HCT116 (cell line): ENCODE data around the gene KLC4. TPM values are rescaled to one million over a fixed set of nuclear protein-coding genes. Genes with fewer than 3 reads are reported as not detected.

Source experiments
- ATAC-seq: fragments of 200-7000 bp; cut with Tn5 transposase; 2 replicates; pipeline ENCODE4 v1.9.1; 2020; ENCODE audit warnings: mild to moderate bottlenecking, moderate library complexity
- BruUV-seq: library from RNA; stranded (reverse); fragments of 400-500 nt; replicated peaks from 2 replicates; lab custom pipeline; 2021; lab: Mats Ljungman, UMichigan
- CTCF ChIA-PET: fragments of 300-600 bp; sonication (Branson Sonifier 250); formaldehyde crosslinking; loops from one replicate; lab custom pipeline; 2021; ENCODE audit warnings: antibody characterized with exemption; lab: Charles Lee
- POLR2A ChIA-PET: fragments of 300-600, 350-600 bp; sonication (Branson Sonifier 250); formaldehyde crosslinking; loops from one replicate; lab custom pipeline; 2021; ENCODE audit warnings: antibody characterized with exemption; lab: Charles Lee
- RAD21 ChIA-PET, 2 experiments: fragments of 300-600 bp; sonication (Branson Sonifier 250); formaldehyde crosslinking; loops; one replicate each; lab custom pipeline; 2023; ENCODE audit warnings: low total read pairs in 2 of 2; ENCODE audit not compliant: uncharacterized antibody in 2 of 2, unreplicated experiment in 2 of 2, low non-redundant PET in 1 of 2; lab: Charles Lee
- DNase-seq: peaks from one replicate; pipeline ENCODE4 v3.0.0-alpha.2; 2010; ENCODE audit warnings: low read depth, low spot score
- H2AFZ ChIP-seq: fragments of 200-600 bp; shearing (Covaris generic), sonication (generic); 2 replicates; pipeline ENCODE4 v1.6.1; 2017; ENCODE audit warnings: low read depth, mixed run types, mixed read lengths, antibody characterized with exemption, low read length; ENCODE audit not compliant: poor library complexity, severe bottlenecking
- H3K27ac ChIP-seq: 2 replicates; pipeline ENCODE4 v1.5.1; 2012; ENCODE audit warnings: low read depth, low read length
- H3K27me3 ChIP-seq: fragments of 200-600 bp; sonication (generic); 2 replicates; pipeline ENCODE4 v1.6.1; 2016; ENCODE audit warnings: mixed run types, low read length, mixed read lengths; ENCODE audit not compliant: insufficient read depth
- H3K36me3 ChIP-seq, 2 experiments: fragments of 200-500 bp in 1 of 2; fragments of 200-600 bp in 1 of 2; sonication (Bioruptor generic) in 1 of 2; sonication (generic) in 1 of 2; 2 replicates each; pipeline versions ENCODE4 v1.5.1 to v1.6.1; 2014 to 2016; ENCODE audit warnings: low read length in 2 of 2, inconsistent platforms in 1 of 2, mixed read lengths in 1 of 2, mixed run types in 1 of 2; ENCODE audit not compliant: insufficient read depth in 2 of 2, control insufficient read depth in 1 of 2
- H3K4me1 ChIP-seq, 2 experiments: fragments of 200-600 bp in 1 of 2; sonication (generic) in 1 of 2; 2 replicates each; pipeline versions ENCODE4 v1.5.1 to v1.6.1; 2012 to 2017; ENCODE audit warnings: low read length in 2 of 2, inconsistent platforms in 1 of 2, mild to moderate bottlenecking in 1 of 2, mixed read lengths in 1 of 2, mixed run types in 1 of 2, moderate library complexity in 1 of 2; ENCODE audit not compliant: insufficient read depth in 2 of 2, control insufficient read depth in 1 of 2
- H3K4me2 ChIP-seq: fragments of 200-600 bp; sonication (generic); 2 replicates; pipeline ENCODE4 v1.6.1; 2017; ENCODE audit warnings: mixed run types, low read length, mixed read lengths
- H3K4me3 ChIP-seq, 2 experiments: fragments of 200-600 bp in 1 of 2; sonication (generic) in 1 of 2; replicated peaks in 1 of 2; 2 replicates each; pipeline ENCODE4 v1.5.1; 2011 to 2016; ENCODE audit warnings: low read length in 2 of 2, control low read depth in 1 of 2, low read depth in 1 of 2, mild to moderate bottlenecking in 1 of 2, mixed read lengths in 1 of 2, mixed run types in 1 of 2
- H3K79me2 ChIP-seq: fragments of 200-600 bp; sonication (generic); 2 replicates; pipeline ENCODE4 v1.6.1; 2017; ENCODE audit warnings: mild to moderate bottlenecking, mixed run types, low read length, moderate library complexity, mixed read lengths; ENCODE audit not compliant: insufficient read depth
- H3K9ac ChIP-seq: fragments of 200-600 bp; sonication (generic); 2 replicates; pipeline ENCODE4 v1.6.1; 2016; ENCODE audit warnings: low read length, mixed read lengths
- H3K9me2 ChIP-seq: fragments of 200-600 bp; sonication (generic), shearing (Covaris generic); 2 replicates; pipeline ENCODE4 v1.6.1; 2017; ENCODE audit warnings: mixed run types, mild to moderate bottlenecking, moderate library complexity; ENCODE audit not compliant: insufficient read depth
- H3K9me3 ChIP-seq, 2 experiments: fragments of 200-500 bp in 1 of 2; fragments of 200-600 bp in 1 of 2; sonication (Bioruptor generic) in 1 of 2; sonication (generic) in 1 of 2; 2 replicates each; pipeline ENCODE4 v1.6.1; 2014 to 2017; ENCODE audit warnings: low read length in 2 of 2, mixed read lengths in 2 of 2, inconsistent platforms in 1 of 2, low read depth in 1 of 2, mild to moderate bottlenecking in 1 of 2, mixed run types in 1 of 2, moderate library complexity in 1 of 2; ENCODE audit not compliant: control insufficient read depth in 1 of 2, insufficient read depth in 1 of 2
- H4K20me1 ChIP-seq: fragments of 200-600 bp; sonication (generic), shearing (Covaris generic); 2 replicates; pipeline ENCODE4 v1.6.1; 2017; ENCODE audit warnings: mixed run types, mild to moderate bottlenecking, moderate library complexity; ENCODE audit not compliant: insufficient read depth
- CEBPB ChIP-seq: IDR thresholded peaks from 2 replicates; pipeline ENCODE4 v1.6.1; 2012; ENCODE audit warnings: low read depth
- CTCF ChIP-seq, 3 experiments: fragments of 200-600 bp in 1 of 3; sonication (generic) in 1 of 3; IDR thresholded peaks in 2 of 3; conservative IDR thresholded peaks in 1 of 3; 2 replicates each; pipeline ENCODE4 v1.5.1; 2012 to 2017; ENCODE audit warnings: low read depth in 2 of 3, low read length in 2 of 3, antibody characterized with exemption in 1 of 3, borderline replicate concordance in 1 of 3, control low read depth in 1 of 3, mild to moderate bottlenecking in 1 of 3, mixed read lengths in 1 of 3, mixed run types in 1 of 3, moderate library complexity in 1 of 3; ENCODE audit not compliant: insufficient read depth in 1 of 3
- EGR1 ChIP-seq: IDR thresholded peaks from 2 replicates; pipeline ENCODE4 v1.6.1; 2012; ENCODE audit warnings: low read depth
- ELF1 ChIP-seq: IDR thresholded peaks from 2 replicates; pipeline ENCODE4 v1.6.1; 2012; ENCODE audit warnings: low read depth, borderline replicate concordance
- EZH2 ChIP-seq: fragments of 200-600 bp; sonication (generic); IDR thresholded peaks from 2 replicates; pipeline ENCODE4 v1.6.1; 2017; ENCODE audit warnings: antibody characterized with exemption, mixed run types
- FOSL1 ChIP-seq: IDR thresholded peaks from 2 replicates; pipeline ENCODE4 v1.6.1; 2012; ENCODE audit warnings: low read depth
- JUND ChIP-seq: IDR thresholded peaks from 2 replicates; pipeline ENCODE4 v1.6.1; 2012
- MAX ChIP-seq: IDR thresholded peaks from 2 replicates; pipeline ENCODE4 v1.6.1; 2012
- POLR2A ChIP-seq: IDR thresholded peaks from 2 replicates; pipeline ENCODE4 v1.7.0; 2011; ENCODE audit warnings: borderline replicate concordance; ENCODE audit not compliant: insufficient read depth, insufficient read length; ENCODE audit errors: extremely low read depth
- POLR2AphosphoS5 ChIP-seq: IDR thresholded peaks from 2 replicates; pipeline ENCODE4 v1.6.1; 2011; ENCODE audit warnings: mild to moderate bottlenecking, low read depth, low read length, moderate library complexity
- RAD21 ChIP-seq: IDR thresholded peaks from 2 replicates; pipeline ENCODE4 v1.6.1; 2012; ENCODE audit warnings: low read depth, mild to moderate bottlenecking
- REST ChIP-seq: IDR thresholded peaks from 2 replicates; pipeline ENCODE4 v1.6.1; 2012; ENCODE audit warnings: low read depth
- SIN3A ChIP-seq: IDR thresholded peaks from 2 replicates; pipeline ENCODE4 v1.6.1; 2012; ENCODE audit warnings: low read depth
- SRF ChIP-seq: IDR thresholded peaks from 2 replicates; pipeline ENCODE4 v1.6.1; 2012; ENCODE audit warnings: low read depth
- TCF7L2 ChIP-seq: IDR thresholded peaks from 2 replicates; pipeline ENCODE4 v1.7.0; 2011; ENCODE audit warnings: borderline replicate concordance, inconsistent platforms; ENCODE audit not compliant: insufficient read depth, insufficient read length; ENCODE audit errors: extremely low read depth
- YY1 ChIP-seq: IDR thresholded peaks from 2 replicates; pipeline ENCODE4 v1.6.1; 2011; ENCODE audit warnings: low read length, low read depth, moderate library complexity, mild to moderate bottlenecking; ENCODE audit not compliant: insufficient replicate concordance; ENCODE audit errors: extremely low read depth
- ZFX ChIP-seq: fragments of 450-650 bp; IDR thresholded peaks from 2 replicates; pipeline ENCODE4 v1.6.1; 2017
- ZNF274 ChIP-seq: fragments of 200-500 bp; sonication (Bioruptor generic); IDR thresholded peaks from 2 replicates; pipeline ENCODE4 v1.6.1; 2014; ENCODE audit warnings: mild to moderate bottlenecking, low read depth, low read length, inconsistent platforms
- intact Hi-C: fragments of 100-400 bp; cut with micrococcal nuclease; formaldehyde crosslinking; loops from 2 replicates; pipeline ENCODE4 v1.10.0; 2022
- total RNA-seq: library from RNA; stranded (reverse); gene quantifications from one replicate; pipeline ENCODE4 v1.2.1, GENCODE V29; 2021; ENCODE audit not compliant: unreplicated experiment

The KLC4 gene
- total RNA-seq, 1 experiment from 2014 or later = 16.2 TPM

- DNase-seq = no peak
- no peak overlapping the region for H2AFZ ChIP-seq
- peaks cover 7 to 13% of the 10 kb centered on the region in 2 experiments; a peak in 3 of 4 replicates for H3K36me3 ChIP-seq
- TF ChIP-seq JUND (no peak), REST (no peak), EZH2 (no peak), SIN3A (no peak), YY1 (no peak), MAX (no peak), CEBPB (no peak), TCF7L2 (no peak), SRF (no peak), RAD21 (no peak), CTCF (IDR thresholded peaks at IDR 0.05 in 2 of 3, conservative IDR thresholded peaks at IDR 0.05 in 1 of 3; ENCODE audit: borderline replicate concordance in 1 of 3, insufficient read depth in 1 of 3, low read depth in 2 of 3, low read length in 2 of 3) (no peak), ZNF274 (no peak), EGR1 (no peak), FOSL1 (no peak), POLR2AphosphoS5 (no peak), ZFX (no peak), ELF1 (no peak), POLR2A (no peak)
- H3K9ac ChIP-seq = no peak overlapping the region
- BruUV-seq = no TSS peak
- no peaks in the 10 kb centered on the region for H3K9me3 ChIP-seq
- no peak overlapping the region for H3K4me3 ChIP-seq
- H3K27ac ChIP-seq = no peak overlapping the region
- no peaks in the 10 kb centered on the region for H3K79me2 ChIP-seq
- ChIA-PET POLR2A (no interaction called here), RAD21 (no interaction called here), CTCF (no interaction called here)
- intact Hi-C loops = no loop called here
- no peaks in the 10 kb centered on the region for H3K27me3 ChIP-seq
- no peaks in the 10 kb centered on the region for H3K4me1 ChIP-seq
- H3K4me2 ChIP-seq = no peak overlapping the region
- H4K20me1 ChIP-seq = no peaks in the 10 kb centered on the region
- no peaks in the 10 kb centered on the region for H3K9me2 ChIP-seq
- ATAC-seq = no peak
Observed at GRCh38 chr6:43038727-43039126, 20.7 kb upstream of the KLC4 start.
